ENCODE measurements around the gene DUSP21.
"Not testable (repeated sequence)": the region's sequence is repeated elsewhere in the genome, so short reads cannot be mapped to it uniquely, and the experiment has no call there.

The DUSP21 gene

DNA sequence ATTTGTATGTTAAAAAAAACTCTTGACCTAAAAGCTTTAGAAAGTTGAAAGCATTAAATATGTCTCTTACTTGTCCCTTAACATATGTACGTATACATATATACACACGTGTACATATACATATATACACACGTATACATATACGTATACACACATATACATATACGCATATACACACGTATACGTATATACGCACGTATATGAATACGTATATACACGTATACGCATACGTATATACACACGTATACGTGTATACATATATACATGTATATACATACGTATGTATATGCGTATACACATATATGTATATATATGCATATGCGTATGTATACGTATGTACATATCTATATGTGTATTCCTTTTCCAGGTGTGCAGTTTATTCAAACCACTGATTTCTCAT, 32.9 kb downstream of the DUSP21 start:
- no peak for DNase-seq

DNA sequence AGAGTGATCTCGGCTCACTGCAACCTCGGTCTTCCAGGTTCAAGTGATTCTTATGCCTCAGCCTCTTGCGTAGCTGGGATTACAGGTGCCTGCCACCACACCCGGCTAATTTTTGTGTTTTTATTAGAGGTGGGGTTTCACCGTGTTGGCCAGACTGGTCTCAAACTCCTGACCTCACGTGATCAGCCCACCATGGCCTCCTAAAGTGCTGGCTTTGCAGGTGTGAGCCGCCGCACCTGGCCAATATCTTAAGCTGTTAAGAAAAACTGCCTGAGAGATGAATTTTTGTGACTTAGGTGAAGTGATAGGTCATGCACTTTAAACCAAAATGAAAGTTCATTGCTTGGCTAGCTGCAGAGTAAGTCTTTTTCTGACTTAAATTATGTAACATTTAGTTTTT, 35.0 kb downstream of the DUSP21 start:
- DNase-seq = no peak

DNA sequence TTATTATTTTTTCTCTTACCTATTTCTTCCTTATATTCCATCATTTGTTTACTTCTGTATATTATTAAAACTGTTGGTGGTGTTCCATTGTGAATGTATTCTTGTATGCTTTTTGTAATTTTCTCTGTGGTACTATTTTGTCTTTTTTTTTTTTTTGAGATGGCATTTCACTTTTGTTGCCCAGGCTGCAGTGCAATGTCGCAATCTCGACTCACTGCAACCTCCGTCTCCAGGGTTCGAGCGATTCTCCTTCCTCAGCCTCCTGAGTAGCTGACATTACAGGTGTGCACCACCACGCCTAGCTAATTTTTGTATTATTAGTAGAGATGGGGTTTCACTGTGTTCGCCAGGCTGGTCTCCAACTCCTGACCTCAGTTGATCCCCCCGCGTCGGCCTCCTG, 37.7 kb downstream of the DUSP21 start:
- DNase-seq = no peak

DNA sequence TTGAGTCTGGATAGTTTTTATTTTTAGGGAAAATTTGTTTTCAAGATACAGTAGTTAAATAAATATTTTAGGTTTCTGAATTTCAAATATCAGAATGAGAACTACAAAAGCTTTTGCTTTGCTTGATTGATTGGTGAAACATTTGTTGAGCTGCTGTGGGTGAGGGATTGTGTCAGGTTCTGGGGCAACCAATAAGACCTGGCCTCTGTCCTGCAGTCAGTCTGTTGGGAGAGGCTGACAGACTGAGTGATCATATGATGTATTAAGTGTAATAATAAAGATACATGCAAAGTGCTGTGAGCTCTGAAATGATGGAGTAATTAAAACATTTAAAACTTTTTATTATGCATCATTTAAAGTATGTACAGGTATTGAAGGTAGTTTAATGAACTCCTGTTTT, 38.8 kb downstream of the DUSP21 start:
- no peak for DNase-seq

DNA sequence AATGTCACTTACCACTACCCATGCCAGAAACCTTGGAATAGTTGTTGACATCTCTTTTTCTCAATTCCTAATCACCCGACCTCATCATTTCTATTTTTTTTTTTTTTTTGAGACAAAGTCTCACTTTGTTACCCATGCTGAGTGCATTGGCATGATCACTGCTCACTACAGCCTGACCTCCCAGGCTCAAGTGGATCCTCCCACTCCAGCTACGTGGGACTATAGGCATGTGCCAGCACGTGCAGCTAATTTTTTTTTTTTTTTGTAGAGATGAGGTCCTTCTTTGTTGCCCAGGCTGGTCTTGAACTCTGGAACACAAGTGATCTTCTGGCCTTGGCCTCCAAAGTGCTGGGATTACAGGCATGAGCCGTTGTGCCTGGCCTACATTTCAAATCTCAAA, 41.1 kb downstream of the DUSP21 start:
- no peak for DNase-seq

DNA sequence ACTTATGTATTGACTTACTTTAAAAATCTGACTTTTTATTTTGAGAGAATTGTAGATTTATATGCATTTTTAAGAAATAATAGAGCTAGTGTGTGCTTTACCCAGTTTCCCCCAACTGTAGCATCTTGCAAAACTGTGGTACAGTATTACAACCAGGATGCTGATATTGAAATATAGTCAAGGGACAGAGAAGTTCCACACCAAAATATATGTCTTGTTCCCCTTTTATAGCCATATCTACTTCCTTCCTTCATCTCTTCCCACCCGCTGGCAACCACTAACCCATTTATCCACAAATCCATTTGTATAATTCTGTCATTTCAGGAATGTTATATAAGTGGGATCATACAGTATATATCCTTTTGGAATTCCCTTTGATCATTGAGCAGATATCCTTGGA, 46.0 kb downstream of the DUSP21 start:
- no peak for DNase-seq

DNA sequence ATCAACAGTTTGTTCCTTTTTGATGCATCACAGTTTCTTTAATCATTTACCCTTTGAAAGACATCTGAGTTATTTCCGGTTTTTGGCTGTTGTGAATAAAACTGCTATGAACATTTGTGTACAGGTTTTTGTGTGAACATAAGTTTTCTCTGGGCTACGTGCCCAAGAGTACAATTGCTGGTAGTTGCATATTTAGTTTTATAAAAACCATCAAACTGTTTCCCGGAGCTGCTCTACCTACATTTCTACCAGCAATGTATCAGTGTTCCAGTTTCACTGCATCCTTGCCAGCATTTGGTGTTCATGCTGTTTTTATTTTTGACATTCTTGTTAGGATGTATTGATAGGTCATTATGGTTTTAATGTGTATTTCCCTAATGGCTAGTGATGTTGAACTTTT, 46.4 kb downstream of the DUSP21 start:
- no peak for DNase-seq

DNA sequence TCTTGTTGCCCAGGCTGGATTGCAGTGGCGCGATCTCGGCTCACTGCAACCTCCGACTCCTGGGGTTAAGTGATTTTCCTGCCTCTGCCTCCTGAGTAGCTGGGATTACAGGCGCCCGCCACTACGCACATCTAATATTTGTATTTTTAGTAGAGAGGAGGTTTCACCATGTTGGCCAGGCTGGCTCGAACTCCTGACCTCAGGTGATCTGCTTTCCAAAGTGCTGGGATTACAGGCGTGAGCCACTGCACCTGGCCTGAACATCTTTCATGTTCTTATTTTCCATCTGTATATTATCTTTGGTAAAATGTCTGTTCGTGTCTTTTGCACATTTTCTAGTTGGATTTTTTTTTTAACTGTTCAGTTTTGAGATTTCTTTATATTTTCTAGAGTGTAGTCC, 46.9 kb downstream of the DUSP21 start:
- DNase-seq = not testable (repeated sequence)

DNA sequence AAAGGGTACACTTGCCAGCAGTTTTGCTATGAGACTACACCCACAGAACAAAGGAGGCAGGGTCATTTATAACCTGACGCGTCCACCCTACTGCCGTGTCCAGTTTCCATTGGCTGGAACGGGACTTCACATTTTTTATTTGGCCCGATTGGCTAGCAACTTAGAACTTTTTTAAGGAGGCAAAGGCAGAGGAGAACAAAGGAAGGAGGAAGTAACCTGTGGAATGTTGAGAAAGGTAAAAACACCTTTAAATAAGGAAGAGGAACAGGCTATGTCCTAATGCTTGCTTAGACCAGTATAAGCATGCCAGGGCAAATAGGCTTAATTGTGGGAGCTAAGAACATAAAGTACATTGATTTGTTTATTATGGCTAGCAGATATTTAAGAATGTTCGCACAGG, 47.8 kb downstream of the DUSP21 start:
- no peak for DNase-seq

All from activated CD8-positive, alpha-beta memory T cell treated with anti-CD3 and anti-CD28 coated beads, Interleukin-2, amount 50 U/mL, for 48 hours (primary cell).